GM21786 (cell line): ENCODE data around the gene CDC42BPG.

Experiments
- ATAC-seq: cut with Tn5 transposase; IDR thresholded peaks from one replicate; pipeline ENCODE4 v1.9.1; 2021; ENCODE audit not compliant: unreplicated experiment

Gene CDC42BPG

GRCh38 chr11:64804346-64805210 lies 39.9 kb downstream of the CDC42BPG start:
- ATAC-seq: no peak

GRCh38 chr11:64803846-64804345 lies 40.6 kb downstream of the CDC42BPG start:
- ATAC-seq: no peak

- ATAC-seq: no peak
Measured at GRCh38 chr11:64803158-64803845, 41.2 kb downstream of the CDC42BPG start, which contains the start of gene MAP4K2. Gene MAP4K2, minus strand, starts transcription at chr11:64803214. Its CDS starts 65 bp downstream, at chr11:64803149.

- ATAC-seq: no peak
Measured at GRCh38 chr11:64802370-64803157, 41.9 kb downstream of the CDC42BPG start.

- ATAC-seq: no peak
Measured at GRCh38 chr11:64801561-64802369, 42.7 kb downstream of the CDC42BPG start.

- no peak for ATAC-seq
Measured at GRCh38 chr11:64801158-64801464, 43.3 kb downstream of the CDC42BPG start.

GRCh38 chr11:64800303-64801157 lies 43.9 kb downstream of the CDC42BPG start:
- ATAC-seq: no peak

- no peak for ATAC-seq
Measured at GRCh38 chr11:64799623-64800302, 44.7 kb downstream of the CDC42BPG start.

GRCh38 chr11:64799256-64799622 lies 45.2 kb downstream of the CDC42BPG start:
- ATAC-seq: no peak

- no peak for ATAC-seq
Measured at GRCh38 chr11:64796757-64797541, 47.5 kb downstream of the CDC42BPG start.

- no peak for ATAC-seq
Measured at GRCh38 chr11:64796047-64796756, 48.3 kb downstream of the CDC42BPG start.

GRCh38 chr11:64794526-64794925 lies 49.9 kb downstream of the CDC42BPG start:
- no peak for ATAC-seq

GRCh38 chr11:64793271-64794160 lies 50.9 kb downstream of the CDC42BPG start:
- no peak for ATAC-seq

GRCh38 chr11:64792482-64792881 lies 52.0 kb downstream of the CDC42BPG start:
- ATAC-seq: no peak

- no peak for ATAC-seq
Measured at GRCh38 chr11:64791781-64792291, 52.6 kb downstream of the CDC42BPG start.
